ENCODE data around the gene TRIM14.
"Not testable (repeated sequence)": the region's sequence is repeated elsewhere in the genome, so short reads cannot be mapped to it uniquely, and the experiment has no call there.

The TRIM14 gene

DNA sequence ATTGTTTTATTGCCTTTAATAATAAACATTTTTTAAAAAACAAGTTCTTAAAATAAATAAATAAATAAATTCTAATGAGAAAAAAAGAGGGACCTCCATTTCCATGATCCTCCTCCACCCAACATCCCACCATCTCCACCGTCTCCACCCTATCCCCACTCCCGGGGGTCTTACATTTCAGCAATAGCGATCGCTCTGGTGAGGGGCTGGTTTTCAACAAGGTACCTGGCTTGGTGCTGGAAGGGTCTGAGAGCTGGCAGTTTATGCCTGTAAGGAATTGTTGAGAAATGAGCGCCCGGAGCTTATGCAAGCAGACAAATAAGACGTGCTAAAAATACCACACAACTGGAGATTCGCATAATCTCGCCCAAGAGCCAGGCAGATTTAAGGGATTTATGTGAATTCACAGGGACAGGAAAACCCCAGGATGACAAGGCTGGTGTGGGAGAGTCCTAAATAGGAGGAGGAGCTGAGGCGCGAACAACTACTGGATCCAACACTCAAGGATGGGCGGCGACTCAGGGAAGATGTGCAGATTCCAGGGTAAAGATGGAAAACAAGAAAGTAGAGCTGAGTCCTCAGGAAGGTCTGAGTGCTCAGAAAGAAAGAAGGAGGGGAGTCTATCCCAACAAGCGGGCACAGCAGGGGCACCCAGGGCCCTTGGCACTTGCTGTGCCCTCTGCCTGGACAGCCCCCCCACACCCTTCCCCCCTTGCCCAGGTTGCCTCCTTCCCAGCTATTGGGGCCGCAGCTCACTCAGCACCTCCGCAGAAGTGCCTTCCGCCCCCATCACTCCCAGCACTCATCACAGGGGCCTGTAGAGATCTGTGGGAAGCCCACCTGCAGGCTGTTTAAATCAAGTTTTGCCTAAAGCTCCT, 27.0 kb downstream of the TRIM14 start:
- TF ChIP-seq ZNF274 (IDR thresholded peaks at IDR 0.05; ENCODE audit: low read depth, low read length), result no peak
- H3K4me3 ChIP-seq (ENCODE audit: low read length), result no peak overlapping the region

DNA sequence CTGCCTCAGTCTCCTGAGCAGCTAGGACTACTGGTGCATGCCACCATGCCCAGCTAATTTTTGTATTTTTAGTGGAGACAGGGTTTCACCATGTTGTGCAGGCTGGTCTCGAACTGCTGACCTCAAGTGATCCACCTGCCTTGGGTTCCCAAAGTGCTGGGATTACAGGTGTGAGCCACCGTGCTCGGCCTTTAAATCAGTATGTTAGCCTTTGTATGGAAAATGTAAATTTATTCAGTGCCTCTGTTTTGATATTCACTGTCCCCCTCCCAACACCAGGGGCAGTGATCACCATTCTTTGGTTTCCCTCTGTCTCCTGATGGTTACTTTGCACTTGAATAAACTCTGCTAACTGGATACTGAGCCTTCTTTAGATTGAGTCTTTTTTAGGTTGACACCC, 28.3 kb downstream of the TRIM14 start:
- H3K4me3 ChIP-seq (ENCODE audit: low read length), result not testable (repeated sequence)

DNA sequence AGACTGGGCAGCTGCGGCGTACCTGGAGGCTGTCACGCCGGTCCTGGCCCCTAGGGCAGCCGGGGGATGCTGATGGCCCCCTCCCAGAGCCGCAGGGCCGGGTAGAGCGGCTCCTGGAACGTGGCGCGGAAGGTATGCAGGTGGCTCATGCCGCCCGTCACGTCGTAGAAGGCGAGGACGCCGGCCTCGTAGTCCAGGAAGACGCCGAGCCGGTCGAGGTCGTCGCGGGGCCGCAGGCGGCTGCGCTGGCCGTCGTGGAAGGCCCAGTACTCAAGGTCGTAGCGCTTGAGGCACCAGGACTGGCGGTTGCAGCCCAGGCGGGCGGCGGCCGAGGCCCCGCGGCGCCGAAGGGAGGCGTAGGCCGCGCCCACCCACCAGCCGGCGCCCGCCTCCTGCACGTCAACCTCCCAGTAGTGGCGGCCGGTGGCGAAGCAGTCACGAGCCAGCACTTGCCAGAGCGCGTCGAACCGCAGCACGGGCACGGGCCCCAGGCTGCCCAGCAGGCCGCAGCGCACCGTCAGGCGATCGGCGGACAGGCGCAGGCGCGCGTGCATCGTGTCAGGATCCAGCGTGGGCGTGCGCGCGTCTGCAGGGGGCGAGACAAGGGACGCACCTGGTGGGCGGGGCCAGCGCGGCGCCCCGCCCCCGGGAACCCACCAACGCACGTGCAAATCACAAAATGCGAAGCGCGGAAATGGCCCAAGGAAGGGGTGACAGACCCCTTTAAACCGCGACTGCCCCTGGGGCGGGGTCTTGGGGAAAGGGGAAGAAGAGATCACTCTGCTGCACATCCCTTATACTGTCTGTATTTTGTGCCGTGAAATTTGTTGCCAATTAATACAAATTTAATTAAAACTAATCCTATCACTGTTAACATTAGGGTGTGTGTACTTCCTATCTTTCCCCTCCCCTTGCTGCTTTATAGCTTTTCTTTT, 31.3 kb downstream of the TRIM14 start:
- no peak for TF ChIP-seq ZNF274 (IDR thresholded peaks at IDR 0.05; ENCODE audit: low read depth, low read length)
- H3K4me3 ChIP-seq (ENCODE audit: low read length), result no peak overlapping the region

DNA sequence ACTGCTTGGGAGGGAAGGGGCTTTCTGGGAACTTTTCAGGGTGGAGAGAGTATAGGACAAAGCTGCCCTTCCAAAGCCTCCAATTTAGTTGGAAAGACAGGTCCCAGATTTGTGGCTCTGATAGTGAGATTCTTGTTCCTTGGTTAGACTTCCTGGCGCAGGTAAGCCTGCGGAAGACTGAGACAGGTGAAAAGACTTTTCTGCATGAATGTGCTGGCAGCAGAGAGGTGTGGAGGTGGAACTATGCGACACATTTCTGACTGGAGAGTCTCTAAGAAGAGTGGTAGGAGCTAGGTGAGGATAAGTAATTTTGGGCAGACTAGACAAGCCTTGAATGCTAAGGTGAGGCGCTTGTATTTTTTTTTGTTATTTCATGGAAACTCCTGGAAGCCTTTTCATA, 32.6 kb downstream of the TRIM14 start:
- TF ChIP-seq ZNF274 (IDR thresholded peaks at IDR 0.05; ENCODE audit: low read depth, low read length), result no peak

DNA sequence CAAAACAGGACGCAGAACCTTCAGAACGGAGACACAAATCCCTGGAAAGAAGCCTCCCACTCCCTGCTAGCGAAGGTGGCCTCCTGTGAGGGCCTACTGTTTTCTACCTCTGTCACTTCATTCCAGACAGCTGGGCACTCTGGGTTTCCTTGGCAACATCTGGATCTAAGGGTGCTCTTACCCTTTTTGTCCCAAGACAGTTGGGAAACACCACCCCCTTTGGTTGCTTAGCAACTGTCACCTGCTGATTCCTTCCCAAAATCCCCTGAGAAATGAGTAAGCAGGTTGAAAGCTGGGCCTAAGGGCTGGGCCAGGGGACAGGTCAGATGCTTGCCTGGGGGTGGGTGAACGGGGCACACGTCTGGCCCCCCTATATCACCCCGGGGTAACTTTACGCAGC, 33.1 kb downstream of the TRIM14 start:
- no peak for TF ChIP-seq ZNF274 (IDR thresholded peaks at IDR 0.05; ENCODE audit: low read depth, low read length)
- H3K4me3 ChIP-seq (ENCODE audit: low read length), result no peak overlapping the region

More for the DNA sequence above, 32.6 kb downstream of the TRIM14 start:
- no peak overlapping the region for H3K4me3 ChIP-seq (ENCODE audit: low read length)

DNA sequence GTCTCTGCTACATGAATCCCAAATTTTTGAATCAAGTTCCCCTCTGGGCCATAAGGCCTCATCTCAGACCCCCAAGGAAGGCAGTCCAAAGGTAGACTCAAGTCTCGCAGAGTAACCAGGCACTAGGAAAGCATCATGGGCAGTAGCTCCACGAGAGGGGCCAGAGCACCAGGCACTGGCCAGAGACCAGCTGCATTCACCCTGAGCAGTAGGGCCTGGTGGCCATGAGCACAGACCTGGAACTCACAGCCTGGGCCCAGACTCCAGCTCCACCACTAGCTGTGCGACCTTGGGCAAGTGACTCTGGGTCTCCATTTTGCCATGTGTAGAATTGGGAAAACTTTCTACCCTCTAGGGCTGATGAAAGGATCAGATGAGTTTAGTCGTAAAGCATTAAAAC, 34.0 kb downstream of the TRIM14 start:
- TF ChIP-seq ZNF274 (IDR thresholded peaks at IDR 0.05; ENCODE audit: low read depth, low read length), result no peak
- no peak overlapping the region for H3K4me3 ChIP-seq (ENCODE audit: low read length)

DNA sequence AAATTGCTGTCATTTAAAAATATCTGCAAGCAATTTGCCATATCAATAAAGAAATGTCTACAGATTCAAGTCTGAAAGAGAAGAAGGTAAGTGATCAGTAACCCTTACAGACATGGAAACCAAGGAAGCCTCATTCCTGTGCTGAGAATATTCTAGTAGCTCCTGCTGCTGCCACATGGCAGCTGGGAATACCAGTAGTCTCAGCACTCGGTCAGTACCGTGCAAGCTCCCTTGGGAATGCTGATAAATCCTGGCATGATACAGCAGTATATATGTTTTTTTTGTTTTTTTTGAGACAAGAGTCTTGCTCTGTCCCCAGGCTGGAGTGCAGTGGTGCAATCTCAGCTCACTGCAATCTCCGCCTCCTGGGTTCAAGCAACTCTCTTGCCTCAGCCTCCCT, 34.6 kb downstream of the TRIM14 start:
- H3K4me3 ChIP-seq (ENCODE audit: low read length), result no peak overlapping the region
- no peak for TF ChIP-seq ZNF274 (IDR thresholded peaks at IDR 0.05; ENCODE audit: low read depth, low read length)

DNA sequence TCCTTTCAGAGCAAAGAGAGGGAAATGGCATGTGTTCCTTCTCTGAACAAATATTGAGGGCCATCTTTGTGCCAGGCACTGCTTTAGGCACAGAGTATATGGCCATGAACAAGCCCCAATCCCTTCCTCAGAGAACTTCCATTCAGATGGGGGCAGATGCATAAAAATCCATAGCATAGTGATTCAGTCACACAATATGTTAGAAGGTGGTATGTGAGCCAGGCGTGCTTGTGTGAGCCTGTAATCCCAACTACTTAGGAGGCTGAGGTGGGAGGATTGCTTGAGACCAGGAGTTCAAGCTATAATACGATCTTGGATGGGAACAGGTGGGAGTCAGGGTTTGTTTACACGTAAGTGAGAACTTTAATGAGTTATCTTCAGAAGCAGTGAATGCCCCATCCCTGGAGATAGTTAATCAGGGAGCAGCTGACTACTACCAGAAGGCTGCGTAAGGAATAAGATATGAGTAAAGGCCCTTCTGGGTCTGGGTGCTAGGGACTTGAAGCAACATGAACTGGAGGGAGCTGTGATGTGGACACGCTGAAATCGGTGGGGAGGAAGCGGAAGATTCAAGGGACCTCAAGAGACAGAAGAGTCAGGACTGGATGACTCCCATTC, 35.3 kb downstream of the TRIM14 start:
- H3K4me3 ChIP-seq (ENCODE audit: low read length), result no peak overlapping the region
- TF ChIP-seq ZNF274 (IDR thresholded peaks at IDR 0.05; ENCODE audit: low read depth, low read length), result no peak

DNA sequence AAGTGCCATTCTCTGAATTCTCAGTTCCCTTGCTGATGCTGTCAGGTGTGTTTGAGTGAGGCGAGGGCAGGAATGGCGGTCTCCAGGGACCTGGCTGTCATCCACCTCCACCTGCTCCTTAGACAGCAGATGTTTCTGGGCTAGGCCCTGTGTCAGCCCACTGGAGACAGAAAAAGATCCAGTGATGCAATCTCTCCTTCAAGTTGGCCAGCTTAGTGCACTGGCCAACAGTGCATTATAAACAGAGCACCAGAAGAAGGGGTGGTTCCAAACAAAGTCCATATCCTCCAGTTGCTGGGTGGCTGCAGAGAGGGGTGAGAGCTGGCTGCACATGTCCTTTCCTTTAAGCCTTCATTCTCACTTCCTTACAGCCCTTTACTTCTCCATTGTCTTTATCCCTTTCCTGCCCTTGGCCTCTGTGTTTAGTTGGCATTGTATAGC, 35.9 kb downstream of the TRIM14 start:
- no peak overlapping the region for H3K4me3 ChIP-seq (ENCODE audit: low read length)
- no peak for TF ChIP-seq ZNF274 (IDR thresholded peaks at IDR 0.05; ENCODE audit: low read depth, low read length)

DNA sequence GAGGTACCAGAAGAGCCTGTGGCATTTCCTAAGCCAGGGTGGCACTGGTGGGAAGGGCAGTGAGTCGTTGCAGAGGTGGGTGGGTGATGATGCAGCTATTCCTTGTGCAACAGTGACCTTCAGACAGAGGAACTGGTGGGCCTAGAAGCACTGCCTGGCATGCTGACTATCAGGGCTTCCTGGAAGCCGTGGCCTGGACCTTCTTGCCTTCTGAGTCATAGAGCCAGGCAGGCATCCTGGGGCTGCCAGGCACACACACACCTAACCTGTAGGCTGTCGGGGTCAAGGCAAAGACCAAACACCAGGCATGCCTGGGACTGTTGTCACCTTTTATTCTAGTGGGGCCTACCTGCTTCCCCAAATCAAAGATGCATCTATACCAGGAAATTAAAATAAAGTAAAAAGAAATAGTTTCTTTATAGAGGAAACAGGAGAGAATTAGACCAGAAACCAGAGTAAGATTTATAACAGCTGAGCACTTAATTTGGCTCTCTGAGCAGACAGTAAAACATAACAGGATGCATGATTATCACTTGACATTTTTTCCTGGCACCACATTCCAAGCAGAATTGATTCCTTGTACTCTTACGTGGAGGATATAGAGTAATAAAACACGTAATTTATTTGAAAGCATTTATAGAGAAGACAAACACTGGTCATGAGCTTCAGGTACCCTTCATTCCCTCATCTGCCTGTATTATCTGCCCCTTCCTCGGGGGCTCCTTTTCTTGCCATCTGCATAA, 37.4 kb downstream of the TRIM14 start:
- TF ChIP-seq ZNF274 (IDR thresholded peaks at IDR 0.05; ENCODE audit: low read depth, low read length), result no peak
- H3K4me3 ChIP-seq (ENCODE audit: low read length), result no peak overlapping the region

DNA sequence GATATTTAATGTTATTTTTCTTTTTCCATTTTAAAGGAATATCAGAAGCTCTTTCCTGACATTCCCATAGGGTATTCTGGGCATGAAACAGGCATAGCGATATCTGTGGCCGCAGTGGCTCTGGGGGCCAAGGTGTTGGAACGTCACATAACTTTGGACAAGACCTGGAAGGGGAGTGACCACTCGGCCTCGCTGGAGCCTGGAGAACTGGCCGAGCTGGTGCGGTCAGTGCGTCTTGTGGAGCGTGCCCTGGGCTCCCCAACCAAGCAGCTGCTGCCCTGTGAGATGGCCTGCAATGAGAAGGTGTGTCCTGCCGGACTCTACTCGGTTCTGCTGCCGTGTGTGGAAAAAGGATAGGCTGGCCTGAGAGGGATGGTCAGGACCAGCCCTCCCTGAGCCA, 38.2 kb downstream of the TRIM14 start:
- no peak for TF ChIP-seq ZNF274 (IDR thresholded peaks at IDR 0.05; ENCODE audit: low read depth, low read length)
- no peak overlapping the region for H3K4me3 ChIP-seq (ENCODE audit: low read length)

DNA sequence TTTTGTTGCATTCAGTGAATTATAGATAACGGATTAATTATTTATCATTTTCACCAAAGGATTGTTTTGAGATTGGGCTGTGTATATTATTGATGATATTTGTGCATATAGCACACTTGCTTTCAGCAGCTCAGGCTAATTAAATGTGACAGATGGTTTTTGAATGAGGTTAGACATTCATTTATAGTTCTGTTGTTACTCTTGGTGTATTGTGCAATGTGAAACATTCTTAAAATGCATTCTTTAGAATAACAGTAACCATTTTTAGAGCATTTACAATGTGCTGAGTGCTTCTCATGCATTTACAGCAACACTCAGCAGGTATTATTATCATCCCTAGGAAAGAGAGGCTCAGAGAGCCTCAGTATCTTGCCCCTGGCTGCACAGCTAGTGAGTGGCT, 38.7 kb downstream of the TRIM14 start:
- H3K4me3 ChIP-seq (ENCODE audit: low read length), result no peak overlapping the region
- no peak for TF ChIP-seq ZNF274 (IDR thresholded peaks at IDR 0.05; ENCODE audit: low read depth, low read length)

DNA sequence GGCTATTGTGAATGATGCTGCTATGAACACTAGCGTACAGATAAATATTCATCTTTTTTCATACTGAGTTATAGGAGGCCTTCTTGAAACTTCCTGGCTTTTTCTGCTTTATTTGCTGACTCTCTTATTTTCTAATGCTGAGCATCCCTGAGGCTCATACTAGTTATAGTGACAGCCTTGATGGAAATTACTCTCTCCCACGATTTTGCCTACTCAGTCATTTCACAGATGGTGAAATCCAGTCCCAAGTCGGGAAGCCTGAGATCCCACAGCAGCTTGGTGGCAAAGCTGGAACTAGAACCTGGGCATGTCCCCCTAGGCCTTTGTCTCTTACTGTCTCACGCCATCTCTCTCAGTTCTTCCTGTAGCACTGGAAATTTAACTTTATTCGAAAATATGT, 40.1 kb downstream of the TRIM14 start:
- no peak for TF ChIP-seq ZNF274 (IDR thresholded peaks at IDR 0.05; ENCODE audit: low read depth, low read length)
- H3K4me3 ChIP-seq (ENCODE audit: low read length), result no peak overlapping the region

DNA sequence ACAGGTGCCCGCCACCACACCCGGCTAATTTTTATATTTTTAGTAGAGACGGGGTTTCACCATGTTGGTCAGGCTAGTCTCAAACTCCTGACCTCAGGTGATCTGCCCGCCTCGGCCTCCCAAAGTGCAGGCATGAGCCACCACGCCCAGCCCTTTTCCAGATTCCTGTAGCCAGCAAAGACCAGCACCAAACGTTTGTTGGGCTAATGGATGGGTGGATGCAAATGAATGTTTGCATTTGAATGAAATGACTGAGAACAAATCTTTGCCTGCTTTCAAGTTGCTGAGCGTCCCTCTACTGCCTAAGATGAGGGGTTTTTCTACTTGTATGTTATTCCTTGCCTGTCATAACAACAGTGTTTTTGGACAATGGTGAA, 42.5 kb downstream of the TRIM14 start:
- H3K4me3 ChIP-seq (ENCODE audit: low read length), result not testable (repeated sequence)
